Small intestine (tissue), 16 donors: Measurements from ENCODE around the gene AKAP12. TPM values are rescaled to one million over a fixed set of nuclear protein-coding genes. Genes with fewer than 3 reads are reported as not detected.

Source experiments
- DNase-seq, 2 donors: peaks; one replicate each; pipeline versions ENCODE4 v3.0.0 to v3.0.0-alpha.2; 2013
- FAIRE-seq: peaks from 2 replicates; lab custom pipeline; 2012; peaks lifted over from hg19 to GRCh38; lab: Jason Lieb, UNC
- H3K27ac ChIP-seq, 3 donors: one replicate each; pipeline ENCODE4 v1.5.1; 2013; ENCODE audit warnings: low read length in 2 of 3, mild to moderate bottlenecking in 2 of 3, control low read depth in 1 of 3, inconsistent platforms in 1 of 3, low read depth in 1 of 3, moderate library complexity in 1 of 3
- H3K27me3 ChIP-seq, 3 donors: one replicate each; pipeline ENCODE4 v1.6.1; 2013; ENCODE audit warnings: low read length in 3 of 3, inconsistent platforms in 1 of 3; ENCODE audit not compliant: control insufficient read depth in 3 of 3, insufficient read depth in 3 of 3
- H3K36me3 ChIP-seq, 3 donors: one replicate each; pipeline ENCODE4 v1.6.1; 2013; ENCODE audit warnings: low read length in 3 of 3, inconsistent platforms in 1 of 3, low read depth in 1 of 3, mild to moderate bottlenecking in 1 of 3, moderate library complexity in 1 of 3; ENCODE audit not compliant: control insufficient read depth in 3 of 3, insufficient read depth in 2 of 3
- H3K4me1 ChIP-seq, 3 donors: one replicate each; pipeline ENCODE4 v1.6.1; 2013; ENCODE audit warnings: low read length in 2 of 3, inconsistent platforms in 1 of 3, low read depth in 1 of 3, mild to moderate bottlenecking in 1 of 3, moderate library complexity in 1 of 3; ENCODE audit not compliant: control insufficient read depth in 3 of 3, insufficient read depth in 2 of 3
- H3K4me3 ChIP-seq, 3 donors: one replicate each; pipeline ENCODE4 v1.5.1; 2013; ENCODE audit warnings: low read length in 3 of 3, control low read depth in 1 of 3, inconsistent platforms in 1 of 3, low read depth in 1 of 3, mild to moderate bottlenecking in 1 of 3, moderate library complexity in 1 of 3
- H3K9me3 ChIP-seq, 2 donors: one replicate each; pipeline ENCODE4 v1.6.1; 2013; ENCODE audit warnings: low read depth in 1 of 2, low read length in 1 of 2; ENCODE audit not compliant: control insufficient read depth in 2 of 2, insufficient read depth in 1 of 2
- whole genome bisulfite sequencing, 3 donors: extraction: QIAGEN DNeasy Blood & Tissue Kit; methylation state at CpG; one replicate each; pipeline ENCODE4 v1.1.7; 2013; 5-methylcytosine and 5-hydroxymethylcytosine counted together
- long read RNA-seq, 10 donors: transcript quantifications; one replicate each; lab custom pipeline, GENCODE V29; 2026
- polyA plus RNA-seq, 4 donors: library from polyadenylated mRNA; stranded (reverse) in 3 of 4; unstranded in 1 of 4; fragments of 200-250 nt in 3 of 4; fragments of 120-200 nt in 1 of 4; gene quantifications; one replicate each; pipeline versions ENCODE4 v1.2.1 to v1.2.3, GENCODE V29; 2013
- donor health status: healthy with polysubstance abuse.
- donor health status: control.
- donor health status: control.
- donor health status: Bipolar disorder and iron deficiency.
- donor health status: healthy.

The AKAP12 gene
- polyA plus RNA-seq, result 10 to 100 TPM in 2 of 4 donors, 1 to 10 TPM in 1, under 1 TPM in 1; 0.67 to 23.3 (median 7.2) TPM
- long read RNA-seq, donor 1, partial matches to known transcripts, result 50 of 50 reads
- long read RNA-seq, donor 1, other reads (novel, unspliced or antisense), result 0 of 50 reads
- long read RNA-seq, donor 2, result 0 reads
- long read RNA-seq, donor 3, partial matches to known transcripts, result 62 of 62 reads
- long read RNA-seq, donor 3, other reads (novel, unspliced or antisense), result 0 of 62 reads
- long read RNA-seq, donor 4, result 0 reads
- long read RNA-seq, donor 5, result 0 reads
- long read RNA-seq, donor 6, partial matches to known transcripts, result 37 of 37 reads
- long read RNA-seq, donor 6, other reads (novel, unspliced or antisense), result 0 of 37 reads
- long read RNA-seq, donor 7, partial matches to known transcripts, result 55 of 55 reads
- long read RNA-seq, donor 7, other reads (novel, unspliced or antisense), result 0 of 55 reads
- long read RNA-seq, donor 8, partial matches to known transcripts, result 11 of 11 reads
- long read RNA-seq, donor 8, other reads (novel, unspliced or antisense), result 0 of 11 reads
- long read RNA-seq, donor 9, partial matches to known transcripts, result 10 of 10 reads
- long read RNA-seq, donor 9, other reads (novel, unspliced or antisense), result 0 of 10 reads
- long read RNA-seq, donor 10, full-length matches to known transcripts, result 2 of 224 reads
- long read RNA-seq, donor 10, partial matches to known transcripts, result 222 of 224 reads
- long read RNA-seq, donor 10, other reads (novel, unspliced or antisense), result 0 of 224 reads

DNA sequence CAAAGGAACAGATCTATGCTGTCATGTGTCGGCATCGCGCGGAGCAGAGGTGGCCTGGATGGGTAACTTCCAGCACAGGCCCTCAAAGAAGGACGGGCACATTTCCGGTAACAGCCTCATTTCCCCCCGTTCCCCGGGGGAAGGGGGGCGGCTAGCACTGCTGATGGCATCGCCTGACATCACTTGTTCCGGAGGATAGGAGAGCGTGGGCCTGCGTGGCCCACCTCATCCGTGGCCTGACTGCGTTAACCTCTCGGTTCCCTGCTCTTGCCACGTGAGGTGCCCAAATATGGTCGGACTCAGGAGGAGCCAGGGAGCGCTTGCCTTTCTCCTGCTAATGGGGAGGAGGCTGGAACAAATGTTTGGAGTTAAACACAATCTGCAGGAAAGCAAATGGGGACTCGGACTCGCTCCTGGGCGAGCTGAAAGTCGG is at the start of gene AKAP12:
TSS of gene AKAP12 (plus strand) at position 365 of the 433 bp plus-strand sequence. CDS start 596 bp downstream, outside the sequence.
- Histone ChIP-seq H3K27ac (peak within 1 kb of the TSS in 2 of 3 donors; percentile 64 to 85), H3K4me1 (peaks cover 0 to 8% (median 0%) of the 10 kb centered on the region in 3 donors), H3K36me3 (no peaks in the 10 kb centered on the region), H3K27me3 (peaks cover 7 to 31% (median 8%) of the 10 kb centered on the region in 3 donors), H3K9me3 (no peaks in the 10 kb centered on the region), H3K4me3 (peak within 1 kb of the TSS; percentile 41 to 64 (median 50))
- WGBS, 3 donors, result 30 to 58% (median 45%) methylated on average over 23 of the region's 23 CpGs
- FAIRE-seq, result no peak
- no peak for DNase-seq

- no peak overlapping the region for H3K4me3 ChIP-seq
- WGBS, 3 donors, result 45 to 57% (median 55%) methylated on average over 4 of the region's 4 CpGs
- H3K9me3 ChIP-seq, result no peaks in the 10 kb centered on the region
- no peak for DNase-seq
- H3K4me1 ChIP-seq, result no peaks in the 10 kb centered on the region
- H3K27ac ChIP-seq, result no peak overlapping the region
- H3K36me3 ChIP-seq, result no peaks in the 10 kb centered on the region
- H3K27me3 ChIP-seq, result no peaks in the 10 kb centered on the region
- FAIRE-seq, result no peak
Measured at GRCh38 chr6:151191527-151191926, 48.2 kb upstream of the AKAP12 start.

- no peaks in the 10 kb centered on the region for H3K27me3 ChIP-seq
- 67 to 100% (median 94%) methylated on average over 1 of the region's 1 CpG for WGBS, 3 donors
- no peak overlapping the region for H3K27ac ChIP-seq
- DNase-seq, result peak in 1 of 2 donors; percentile 8
- no peak for FAIRE-seq
- H3K36me3 ChIP-seq, result no peaks in the 10 kb centered on the region
- no peak overlapping the region for H3K4me3 ChIP-seq
- no peaks in the 10 kb centered on the region for H3K9me3 ChIP-seq
- no peaks in the 10 kb centered on the region for H3K4me1 ChIP-seq
Measured at GRCh38 chr6:151196555-151196954, 43.2 kb upstream of the AKAP12 start.

- H3K27me3 ChIP-seq, result no peaks in the 10 kb centered on the region
- H3K4me1 ChIP-seq, result no peaks in the 10 kb centered on the region
- WGBS, 3 donors, result 94 to 100% (median 98%) methylated on average over 1 of the region's 1 CpG
- no peak for DNase-seq
- H3K9me3 ChIP-seq, result no peaks in the 10 kb centered on the region
- H3K27ac ChIP-seq, result no peak overlapping the region
- FAIRE-seq, result no peak
- no peaks in the 10 kb centered on the region for H3K36me3 ChIP-seq
- no peak overlapping the region for H3K4me3 ChIP-seq
Measured at GRCh38 chr6:151197556-151197955, 42.2 kb upstream of the AKAP12 start.

- no peak for DNase-seq
- Histone ChIP-seq H3K36me3 (no peaks in the 10 kb centered on the region), H3K27me3 (no peaks in the 10 kb centered on the region), H3K9me3 (no peaks in the 10 kb centered on the region), H3K4me1 (no peaks in the 10 kb centered on the region), H3K27ac (no peak overlapping the region), H3K4me3 (no peak overlapping the region)
- FAIRE-seq, result no peak
- WGBS, 3 donors, result 55 to 61% (median 55%) methylated on average over 1 of the region's 1 CpG
Measured at GRCh38 chr6:151199991-151200390, 39.8 kb upstream of the AKAP12 start.

DNA sequence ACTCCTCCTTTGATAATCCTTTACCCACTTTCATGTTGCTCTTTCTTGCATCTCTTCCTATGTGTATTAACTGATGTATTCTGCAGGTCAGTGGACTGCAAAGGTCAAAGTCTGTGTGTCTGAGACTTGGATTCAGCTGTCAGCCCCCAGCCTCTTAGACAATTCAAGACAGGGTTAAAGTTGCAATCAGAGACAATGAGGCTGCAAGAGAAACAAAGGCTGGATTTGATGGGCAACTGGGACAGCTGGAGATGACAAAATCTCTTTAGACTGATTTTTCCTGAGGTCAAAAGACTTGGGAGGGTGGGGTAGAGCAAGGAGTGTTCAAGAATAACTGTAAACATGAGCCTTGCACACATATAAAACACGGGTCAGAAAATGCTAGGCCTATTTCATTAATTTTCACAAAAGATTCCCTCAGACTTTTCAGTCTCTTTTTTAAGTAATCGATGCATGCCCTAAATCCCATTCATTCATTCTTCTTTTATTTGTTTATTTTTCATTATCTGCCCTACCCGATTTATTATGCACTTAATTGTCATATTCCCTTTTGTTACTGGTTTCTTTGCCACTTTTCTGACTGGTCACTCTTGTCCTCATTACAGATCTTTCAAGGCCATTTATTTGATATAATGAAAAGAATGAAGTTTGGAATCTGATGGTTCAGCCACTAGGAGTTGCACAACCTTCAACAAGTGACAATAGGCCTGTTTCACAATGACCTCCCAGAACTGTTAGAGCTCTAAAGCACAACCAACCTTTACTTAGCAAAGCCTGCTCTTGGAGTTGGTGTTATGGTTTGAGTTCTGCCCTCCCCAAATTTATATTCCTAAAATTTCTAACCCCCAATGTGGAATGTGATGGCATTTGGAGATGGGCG is 33.8 kb upstream of the AKAP12 start:
- FAIRE-seq, result no peak
- Histone ChIP-seq H3K27ac (no peak overlapping the region), H3K9me3 (no peaks in the 10 kb centered on the region), H3K4me1 (peaks cover 0 to 3% (median 0%) of the 10 kb centered on the region in 3 donors), H3K27me3 (peaks cover 0 to 4% (median 0%) of the 10 kb centered on the region in 3 donors), H3K36me3 (no peaks in the 10 kb centered on the region), H3K4me3 (no peak overlapping the region)
- DNase-seq, result no peak
- 79 to 82% (median 81%) methylated on average over 4 of the region's 4 CpGs for WGBS, 3 donors

DNA sequence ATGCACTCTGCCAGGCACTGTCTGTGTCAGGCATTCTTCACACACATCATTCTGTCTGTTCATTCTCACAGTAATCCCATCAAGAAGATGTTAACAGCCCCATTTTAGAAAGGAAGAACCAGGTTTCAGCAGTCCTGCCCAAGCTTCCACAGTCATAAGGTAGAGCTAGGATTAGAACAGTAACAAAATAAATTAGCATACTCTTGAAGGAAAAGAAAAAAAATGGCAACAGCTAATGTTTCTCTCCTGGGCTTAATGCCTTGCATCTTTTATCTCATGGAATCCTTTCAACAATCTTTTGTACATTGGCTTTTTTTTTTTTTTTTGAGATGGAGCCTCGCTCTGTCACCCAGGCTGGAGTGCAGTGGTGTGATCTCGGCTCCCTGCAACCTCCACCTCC is 32.1 kb upstream of the AKAP12 start:
- FAIRE-seq, result no peak
- no peak for DNase-seq
- H3K9me3 ChIP-seq, result no peaks in the 10 kb centered on the region
- WGBS, 3 donors, result 80 to 90% (median 89%) methylated on average over 2 of the region's 2 CpGs
- H3K36me3 ChIP-seq, result no peaks in the 10 kb centered on the region
- H3K27me3 ChIP-seq, result peaks cover 0 to 4% (median 0%) of the 10 kb centered on the region in 3 donors
- no peak overlapping the region for H3K27ac ChIP-seq
- no peak overlapping the region for H3K4me3 ChIP-seq
- peaks cover 0 to 3% (median 0%) of the 10 kb centered on the region in 3 donors for H3K4me1 ChIP-seq
